HG03439 (cell line): Measurements from ENCODE around the gene CDKN2C.

ENCODE experiments used
- ATAC-seq: cut with Tn5 transposase; IDR thresholded peaks from one replicate; pipeline ENCODE4 v1.9.1; 2021; ENCODE audit warnings: mild to moderate bottlenecking, moderate library complexity; ENCODE audit not compliant: unreplicated experiment

Gene CDKN2C

DNA sequence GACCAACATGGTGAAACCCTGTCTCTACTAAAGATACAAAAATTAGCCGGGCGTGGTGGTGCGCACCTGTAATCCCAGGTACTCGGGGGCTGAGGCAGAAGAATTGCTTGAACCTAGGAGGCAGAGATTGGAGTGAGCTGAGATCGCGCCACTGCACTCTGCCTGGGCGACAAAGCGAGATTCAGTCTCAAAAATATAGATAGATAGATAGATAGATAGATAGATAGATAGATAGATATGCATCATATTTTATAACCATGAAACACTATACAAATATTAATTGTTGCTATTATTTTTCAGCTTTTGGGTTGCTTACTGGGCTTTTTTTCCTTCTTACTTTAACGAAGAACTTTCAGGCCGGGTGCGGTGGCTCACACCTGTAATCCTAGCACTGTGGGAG, 5.2 kb upstream of the CDKN2C start:
- ATAC-seq = no peak

DNA sequence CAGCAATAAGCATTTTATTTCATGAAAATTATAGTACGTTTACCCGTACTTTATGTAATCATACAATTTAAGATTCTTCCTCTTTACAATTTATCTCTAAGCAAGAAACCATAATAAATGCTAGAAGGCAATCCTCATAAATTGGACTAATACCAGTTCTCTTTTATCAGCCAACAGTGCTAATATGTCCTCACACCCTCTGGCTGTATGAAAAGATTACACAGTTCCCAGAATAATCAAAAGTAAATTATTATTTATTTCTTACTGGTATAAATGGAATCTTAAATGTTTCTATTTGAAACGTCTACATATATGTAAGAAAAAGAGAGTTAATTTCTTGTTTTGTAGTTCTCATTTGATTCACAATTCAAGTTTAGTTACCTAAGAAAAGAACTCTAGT, 3.1 kb upstream of the CDKN2C start:
- no peak for ATAC-seq

DNA sequence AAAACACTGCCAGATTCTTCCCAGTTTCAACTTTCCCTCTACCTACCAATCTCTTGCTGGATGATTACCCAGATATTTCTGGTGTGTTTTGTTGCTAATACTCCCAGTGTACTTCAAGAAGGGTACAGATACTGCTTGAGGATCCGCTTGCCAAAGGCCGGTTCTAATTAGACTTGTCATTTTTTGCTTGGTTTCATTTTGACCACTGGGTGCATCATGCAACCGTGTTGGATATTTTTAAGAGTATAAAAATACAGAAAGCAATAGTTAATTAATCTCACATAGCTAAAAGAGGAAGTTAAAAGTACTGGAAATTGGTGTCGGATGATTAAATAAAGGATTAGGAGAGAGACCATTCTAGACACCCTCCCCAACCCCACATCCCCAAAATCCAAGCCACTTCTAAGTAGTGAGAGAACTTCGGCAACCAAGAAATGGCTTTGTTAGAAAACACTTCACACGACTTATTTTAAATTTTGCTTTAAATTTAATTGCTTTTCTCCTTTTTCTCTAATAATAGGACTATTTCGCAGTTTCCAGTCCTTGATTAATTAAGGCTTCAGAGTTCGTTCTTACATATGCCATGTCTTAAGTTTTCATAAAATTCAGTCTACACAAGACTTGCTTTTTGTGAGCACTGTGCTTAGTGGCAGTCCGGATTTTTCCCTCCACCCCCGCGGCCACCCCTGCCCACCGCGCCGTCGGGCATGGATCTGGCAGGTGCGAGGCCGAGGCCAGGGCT, 2.5 kb upstream of the CDKN2C start:
- no peak for ATAC-seq

DNA sequence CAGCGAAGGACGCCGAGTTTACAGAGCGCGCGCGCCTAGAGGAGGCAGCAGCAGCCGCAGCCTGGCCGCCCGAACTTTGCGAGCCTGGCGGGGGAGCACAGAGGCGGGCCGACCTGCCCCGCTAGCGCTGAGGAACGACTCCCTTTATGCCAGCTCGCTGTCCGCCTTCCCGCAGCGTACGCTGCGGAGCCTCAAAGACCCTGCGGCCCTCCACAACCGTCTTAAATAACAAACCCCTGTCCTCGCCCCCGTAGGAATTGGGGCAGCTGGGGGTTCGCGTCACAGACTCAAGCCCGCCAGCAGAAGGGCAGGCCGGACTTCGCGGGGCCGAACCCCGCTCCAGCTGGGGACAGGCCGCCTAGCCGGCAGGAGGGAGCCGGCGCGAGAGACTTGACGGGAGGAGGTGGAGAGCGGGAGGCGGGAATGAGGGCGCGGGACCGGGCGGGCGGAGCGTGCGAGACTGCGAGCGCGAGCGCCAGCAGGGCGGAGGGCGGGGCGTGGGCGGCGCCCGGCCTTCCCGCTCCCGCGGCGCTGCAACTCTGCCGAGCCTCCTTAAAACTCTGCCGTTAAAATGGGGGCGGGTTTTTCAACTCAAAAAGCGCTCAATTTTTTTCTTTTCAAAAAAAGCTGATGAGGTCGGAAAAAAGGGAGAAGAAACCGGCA, 1.8 kb upstream of the CDKN2C start:
- ATAC-seq = peak; percentile 65

DNA sequence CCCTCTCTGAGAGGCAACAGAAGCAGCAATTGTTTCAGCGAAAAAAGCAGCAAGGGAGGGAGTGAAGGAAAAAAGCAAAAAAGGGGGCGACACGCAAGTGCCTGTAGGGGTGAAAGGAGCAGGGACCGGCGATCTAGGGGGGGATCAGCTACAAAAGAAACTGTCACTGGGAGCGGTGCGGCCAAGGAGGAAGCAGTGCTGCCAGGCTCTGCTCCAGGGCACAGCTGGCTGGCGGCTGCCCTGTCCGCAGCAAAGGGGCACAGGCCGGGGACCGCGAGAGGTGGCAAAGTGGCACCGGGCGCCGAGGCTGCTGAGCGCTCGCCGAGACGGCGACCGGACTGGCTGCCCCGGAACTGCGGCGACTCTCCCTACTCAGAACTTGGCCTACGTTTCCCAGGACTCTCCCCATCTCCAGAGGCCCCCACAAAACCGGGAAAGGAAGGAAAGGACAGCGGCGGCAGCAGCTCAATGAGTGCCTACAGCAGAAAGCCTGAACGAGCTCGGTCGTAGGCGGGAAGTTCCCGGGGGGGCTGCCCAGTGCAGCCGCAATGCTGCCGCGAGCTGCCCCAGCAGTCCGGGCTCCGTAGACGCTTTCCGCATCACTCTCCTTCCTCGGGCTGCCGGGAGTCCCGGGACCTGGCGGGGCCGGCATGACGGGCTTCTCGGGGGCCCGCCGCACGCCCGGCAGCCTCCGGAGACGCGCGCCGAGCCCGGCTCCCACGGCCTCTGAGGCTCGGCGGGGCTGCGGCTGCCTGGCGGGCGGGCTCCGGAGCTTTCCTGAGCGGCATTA, 1.0 kb upstream of the CDKN2C start:
- ATAC-seq = peak; percentile 28

DNA sequence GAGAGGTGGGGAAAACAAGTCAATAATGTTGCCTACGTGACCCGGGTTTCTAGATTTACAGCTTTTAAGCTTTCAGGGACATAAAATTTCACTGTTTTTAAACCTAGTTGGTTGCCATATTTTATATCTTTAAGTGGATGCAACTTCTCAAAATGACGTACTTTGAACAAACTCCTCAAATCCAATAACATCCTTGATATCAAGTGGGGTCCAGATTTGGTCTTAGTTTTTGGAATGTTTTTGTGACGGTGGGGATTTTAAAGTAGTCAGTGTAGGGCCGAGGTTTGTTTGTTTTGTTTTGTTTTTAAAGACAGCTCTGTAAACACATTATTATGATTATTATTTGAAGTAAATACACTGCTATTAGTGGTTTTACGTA, 453 bp downstream of the CDKN2C start:
- ATAC-seq = no peak

DNA sequence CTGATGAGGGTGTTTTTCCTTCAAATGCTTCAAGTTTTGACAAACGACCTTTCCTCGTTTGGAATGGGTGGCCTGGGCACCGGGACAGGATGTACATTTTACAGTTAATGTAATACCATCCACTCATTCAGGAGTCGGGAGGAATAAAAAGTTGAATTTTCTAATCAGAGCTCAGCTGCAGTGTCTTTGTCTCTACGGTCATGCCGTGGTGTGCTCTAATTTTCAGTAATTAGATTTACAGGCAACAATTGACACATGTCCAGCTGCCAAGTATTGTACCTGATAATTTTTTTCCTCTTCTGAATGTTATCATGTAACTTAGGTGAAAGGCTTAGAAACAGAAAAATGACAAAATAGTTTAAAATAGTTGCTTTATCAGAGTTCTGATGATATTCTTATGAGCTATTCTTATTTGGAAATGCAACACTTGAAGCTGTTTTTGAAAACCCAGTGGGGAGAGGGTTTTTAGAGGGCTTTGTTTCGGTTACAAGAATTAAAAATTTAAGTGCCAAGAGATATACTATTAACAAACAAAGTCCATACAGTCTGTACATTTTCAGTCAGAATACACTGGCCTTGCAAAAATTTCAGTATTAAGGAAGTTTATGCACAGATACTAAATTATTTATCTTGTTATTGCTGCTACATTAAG, 1.0 kb downstream of the CDKN2C start:
- ATAC-seq = no peak

DNA sequence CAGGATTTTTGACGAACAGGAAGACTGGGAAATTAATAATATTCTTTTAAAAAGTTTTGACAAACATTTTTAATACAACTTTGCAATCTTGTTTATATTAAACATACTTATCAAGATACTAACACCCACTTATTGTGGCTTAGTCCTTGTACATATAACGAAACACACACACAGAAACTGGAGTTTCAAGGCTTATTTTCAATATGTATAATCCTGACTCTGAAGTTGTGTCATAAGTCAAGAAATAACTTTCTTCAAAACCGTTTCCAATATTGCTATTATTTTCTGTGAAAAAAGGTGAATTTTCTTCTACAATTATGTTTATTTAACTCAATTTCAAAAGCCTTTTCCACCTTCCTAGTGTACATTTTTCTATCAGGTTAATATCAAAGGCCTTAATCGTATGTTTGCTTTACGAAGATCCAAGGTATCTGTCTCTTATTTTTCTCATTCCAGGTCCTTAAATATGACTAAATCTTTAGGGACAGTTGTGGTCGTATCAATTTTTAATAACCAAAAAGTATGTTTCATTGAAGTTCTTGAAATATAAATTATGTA, 1.8 kb downstream of the CDKN2C start:
- no peak for ATAC-seq

DNA sequence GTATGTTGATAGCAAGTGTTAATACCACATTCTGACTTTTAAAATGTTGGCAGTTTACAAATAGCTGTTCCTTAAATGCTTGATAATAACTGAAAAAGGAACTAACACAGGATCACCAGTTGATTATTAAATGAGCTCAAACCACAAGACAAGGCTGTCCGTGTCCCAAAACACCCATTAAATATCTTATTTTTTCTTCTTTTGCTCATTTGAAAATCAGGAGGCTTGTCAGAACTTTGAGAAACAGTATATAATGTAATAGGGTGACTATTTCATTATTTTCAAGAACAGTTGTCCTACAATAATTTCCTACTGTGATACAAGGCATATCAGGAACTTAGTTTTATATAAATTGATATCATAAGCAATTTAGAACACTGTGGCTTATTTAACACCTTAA, 2.7 kb downstream of the CDKN2C start:
- no peak for ATAC-seq

DNA sequence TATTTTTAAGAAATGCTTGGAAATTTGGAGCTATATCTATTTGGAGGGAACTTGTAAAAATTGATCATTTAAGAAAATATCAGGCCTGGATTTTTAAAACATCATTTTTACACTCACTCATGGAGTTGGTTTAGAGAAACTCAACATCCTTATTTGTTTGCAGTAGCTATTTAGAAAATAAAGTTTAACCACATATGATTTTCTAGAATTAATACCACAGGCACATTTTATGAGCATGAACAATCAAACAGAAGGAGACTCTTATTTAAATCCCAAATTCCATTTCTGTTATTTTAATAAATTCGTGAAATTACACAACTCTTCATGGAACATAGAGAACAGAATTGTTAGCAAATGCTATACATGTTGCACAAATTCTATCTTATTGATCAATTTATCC, 3.2 kb downstream of the CDKN2C start:
- no peak for ATAC-seq

DNA sequence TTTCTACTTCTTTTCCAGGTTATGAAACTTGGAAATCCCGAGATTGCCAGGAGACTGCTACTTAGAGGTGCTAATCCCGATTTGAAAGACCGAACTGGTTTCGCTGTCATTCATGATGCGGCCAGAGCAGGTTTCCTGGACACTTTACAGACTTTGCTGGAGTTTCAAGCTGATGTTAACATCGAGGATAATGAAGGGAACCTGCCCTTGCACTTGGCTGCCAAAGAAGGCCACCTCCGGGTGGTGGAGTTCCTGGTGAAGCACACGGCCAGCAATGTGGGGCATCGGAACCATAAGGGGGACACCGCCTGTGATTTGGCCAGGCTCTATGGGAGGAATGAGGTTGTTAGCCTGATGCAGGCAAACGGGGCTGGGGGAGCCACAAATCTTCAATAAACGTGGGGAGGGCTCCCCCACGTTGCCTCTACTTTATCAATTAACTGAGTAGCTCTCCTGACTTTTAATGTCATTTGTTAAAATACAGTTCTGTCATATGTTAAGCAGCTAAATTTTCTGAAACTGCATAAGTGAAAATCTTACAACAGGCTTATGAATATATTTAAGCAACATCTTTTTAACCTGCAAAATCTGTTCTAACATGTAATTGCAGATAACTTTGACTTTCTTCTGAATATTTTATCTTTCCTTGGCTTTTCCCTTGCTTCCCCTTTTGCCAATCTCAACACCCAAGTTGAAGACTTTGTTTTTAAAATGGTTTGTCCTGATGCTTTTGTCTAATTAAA, 4.0 kb downstream of the CDKN2C start:
- no peak for ATAC-seq

DNA sequence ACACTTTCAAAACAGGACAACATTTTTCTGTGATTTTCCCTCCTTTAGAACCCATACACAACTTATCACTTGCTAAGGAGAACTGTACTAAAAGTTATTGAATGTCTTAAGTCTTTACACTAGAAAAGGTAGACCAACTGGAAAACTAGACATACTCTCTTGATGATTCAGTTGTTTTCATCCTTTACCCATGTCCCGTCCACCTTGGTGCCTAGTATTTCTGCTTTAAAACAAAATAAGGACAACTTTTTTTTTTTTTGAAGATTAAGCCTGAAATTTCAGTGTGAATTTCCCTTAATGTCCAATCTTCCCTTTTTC, 4.5 kb downstream of the CDKN2C start:
- ATAC-seq = no peak

DNA sequence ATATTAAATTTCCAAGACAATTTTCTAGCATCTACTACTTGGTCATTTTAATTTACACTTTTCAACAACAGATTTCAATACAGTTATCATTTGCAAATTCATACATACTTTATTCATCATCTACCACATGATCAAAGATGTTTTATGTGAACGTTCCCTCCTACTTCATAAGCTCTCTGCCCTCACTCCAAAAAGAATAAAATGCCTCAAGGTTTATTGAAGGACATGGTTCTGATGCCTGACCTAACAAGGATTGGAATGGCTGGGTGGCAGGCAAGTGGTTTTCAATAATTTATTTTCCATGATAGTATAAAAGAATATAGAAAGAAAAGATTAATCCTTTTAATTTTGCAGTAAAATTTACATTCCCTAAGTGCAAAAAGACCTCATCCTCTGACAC, 5.4 kb downstream of the CDKN2C start:
- no peak for ATAC-seq

DNA sequence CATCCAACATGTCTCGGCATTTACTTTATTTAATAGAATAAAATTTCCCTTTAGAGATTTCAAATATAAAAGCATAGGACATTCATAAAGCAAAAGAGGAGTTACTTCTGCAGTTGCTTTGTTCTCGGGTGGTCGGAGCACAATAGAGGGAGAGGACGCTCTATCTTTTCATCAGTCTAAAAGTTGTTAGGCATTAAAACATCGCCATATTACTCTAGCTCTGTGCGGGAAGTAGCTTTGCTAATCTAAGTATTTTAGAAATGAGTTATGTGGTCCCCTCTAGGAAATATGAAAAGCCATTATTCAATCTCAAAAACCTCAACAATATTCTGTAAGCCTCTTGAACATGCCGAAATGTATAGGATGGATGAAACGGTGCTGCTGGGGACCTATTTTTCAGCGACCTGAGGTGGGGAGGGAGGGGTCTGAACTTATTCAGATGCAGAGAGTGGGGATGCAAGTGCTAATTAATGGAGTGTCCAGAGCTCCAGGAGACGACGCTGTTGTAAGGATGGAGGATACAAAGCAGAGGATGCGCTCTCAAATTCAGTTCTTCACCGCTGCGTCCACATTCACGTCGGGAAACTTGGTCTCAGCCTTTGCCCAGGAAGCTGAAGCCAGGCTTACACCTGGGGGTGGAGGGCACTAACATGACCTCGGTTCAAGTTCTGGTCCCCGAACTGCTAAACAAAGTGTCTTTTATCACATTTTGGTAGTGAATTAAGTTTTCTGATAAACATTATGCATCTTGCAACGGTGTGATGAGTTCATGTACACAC, 6.3 kb downstream of the CDKN2C start:
- ATAC-seq = peak; percentile 16

DNA sequence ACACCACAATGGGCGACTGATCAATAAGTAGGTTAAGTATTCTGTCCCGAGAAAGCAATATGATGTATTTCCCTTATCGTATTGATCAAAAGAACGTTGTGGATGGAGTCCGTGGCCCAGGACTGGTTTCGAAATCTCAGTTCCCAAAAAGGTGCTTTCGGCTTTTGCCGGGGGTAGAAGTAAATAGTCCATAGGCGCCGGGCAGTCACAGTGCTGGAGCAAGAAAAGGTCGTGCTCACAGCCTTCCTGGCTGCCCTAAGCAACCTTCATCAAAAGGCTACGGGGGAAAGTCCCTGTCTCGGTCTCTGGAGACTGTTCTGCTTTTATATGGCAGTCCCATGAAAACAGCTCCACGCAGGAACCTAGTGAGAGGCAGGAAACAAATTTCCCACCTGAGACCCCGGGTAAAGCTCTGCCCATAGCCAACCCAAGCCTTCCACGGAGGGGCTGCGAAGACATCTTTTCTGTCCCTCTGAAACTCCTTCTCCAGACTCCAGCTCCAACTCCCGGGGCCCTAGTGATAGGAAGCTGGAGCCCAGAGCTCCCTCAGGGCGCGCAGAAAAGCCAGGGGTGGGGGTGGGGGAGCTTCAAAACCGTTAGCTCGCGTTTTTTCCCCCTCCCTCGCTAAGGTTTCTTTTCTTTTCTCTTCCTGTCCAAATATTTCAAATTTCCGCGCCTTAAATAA, 7.0 kb downstream of the CDKN2C start:
- ATAC-seq = peak; percentile 64

DNA sequence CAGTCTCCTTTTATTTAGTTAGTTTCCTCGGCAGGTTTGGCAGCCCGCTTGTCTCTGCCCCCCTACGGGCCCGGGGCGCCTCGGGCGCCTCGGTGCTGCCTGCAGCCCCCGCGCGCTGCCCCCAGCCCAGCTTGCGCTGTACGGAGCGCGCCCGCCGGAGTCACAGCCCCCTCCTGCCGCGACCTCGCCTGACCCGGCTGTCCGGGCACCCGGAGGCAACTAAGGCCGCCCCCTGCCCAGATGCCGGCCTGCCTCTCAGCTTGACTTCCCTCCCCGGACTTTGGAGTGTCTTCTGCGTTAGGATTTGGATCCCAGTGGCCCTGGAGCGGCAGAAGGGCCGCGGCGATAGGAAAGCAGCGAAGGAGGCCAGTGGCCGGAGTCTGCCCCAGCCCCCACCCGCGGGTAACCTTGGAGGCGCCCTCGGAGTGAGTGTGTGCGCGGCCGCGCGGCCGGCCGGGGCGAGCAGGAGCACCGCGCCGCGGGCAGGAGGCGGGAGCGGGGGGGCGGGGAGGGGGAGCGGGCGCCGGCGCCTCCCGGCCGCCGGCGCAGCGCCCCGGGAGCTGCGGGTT, 7.6 kb downstream of the CDKN2C start:
- ATAC-seq = peak; percentile 62

DNA sequence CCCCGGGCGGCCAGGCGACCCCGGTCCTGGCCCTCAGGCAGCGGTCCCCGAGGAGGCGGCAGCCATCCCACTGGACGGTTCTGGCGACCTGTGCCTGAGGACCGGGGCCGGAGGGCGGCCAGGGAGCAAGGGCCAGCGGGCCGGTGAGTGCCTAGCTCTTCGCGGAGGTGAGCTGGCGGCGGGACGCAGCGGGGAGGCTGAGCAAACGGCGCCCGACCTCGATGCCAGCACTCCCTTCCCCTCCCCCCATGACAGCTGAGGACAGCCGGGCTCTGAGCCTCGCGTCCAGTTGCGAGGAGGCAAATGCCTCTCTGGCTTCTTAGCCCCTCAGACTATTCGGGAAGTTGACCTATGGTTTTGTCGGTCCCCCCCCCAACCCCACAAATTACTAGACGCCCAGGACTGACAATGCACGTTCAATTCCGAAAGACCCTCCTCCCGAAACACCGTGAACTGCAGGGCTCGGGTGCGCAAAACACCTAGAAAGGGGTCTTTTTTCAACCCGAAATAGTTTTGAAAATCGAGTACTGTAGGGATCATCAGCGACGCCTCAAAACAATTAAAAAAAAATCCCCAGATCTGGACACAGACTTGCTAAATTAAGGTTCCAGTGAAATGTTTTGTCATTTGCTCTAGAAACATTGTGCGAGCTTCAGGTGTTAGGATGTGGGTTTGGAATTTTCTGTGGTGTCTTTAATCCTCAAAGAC, 8.3 kb downstream of the CDKN2C start:
- peak; percentile 28 for ATAC-seq
